Stomach (tissue), 4 donors: ENCODE measurements around the gene GLCCI1.

Source experiments
- EP300 ChIP-seq: sonication (generic); formaldehyde crosslinking; IDR thresholded peaks from one replicate; pipeline ENCODE4 v1.6.1; 2017; ENCODE audit warnings: antibody characterized with exemption
- TF ChIP-seq, protein P1 (sequence below), 7 experiments: fragments of 450-650 bp in 4 of 7; fragments of 200-600 bp in 3 of 7; sonication (generic) in 3 of 7; IDR thresholded peaks; one replicate each; pipeline ENCODE4 v1.5.1; 2016 to 2019; ENCODE audit warnings: antibody characterized with exemption in 7 of 7, control low read depth in 2 of 7, mild to moderate bottlenecking in 1 of 7

DNA sequence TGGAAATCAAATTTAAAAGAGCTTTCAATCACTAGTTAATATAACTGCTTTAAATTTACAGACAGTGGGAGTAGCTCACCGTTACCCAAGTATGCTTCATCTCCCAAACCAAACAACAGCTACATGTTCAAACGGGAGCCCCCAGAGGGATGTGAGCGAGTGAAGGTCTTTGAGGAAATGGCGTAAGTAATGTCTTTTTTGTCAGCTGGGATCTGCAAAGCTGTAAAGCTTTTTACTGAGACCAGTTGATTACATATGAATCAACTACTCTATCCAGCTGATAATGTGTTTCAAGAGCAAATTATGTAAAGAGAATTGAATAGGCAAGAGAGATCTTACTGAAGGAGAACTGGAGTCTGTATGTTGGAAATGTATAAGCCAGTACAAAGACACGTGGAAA, 116.2 kb downstream of the GLCCI1 start:
- TF ChIP-seq, protein P1, sequence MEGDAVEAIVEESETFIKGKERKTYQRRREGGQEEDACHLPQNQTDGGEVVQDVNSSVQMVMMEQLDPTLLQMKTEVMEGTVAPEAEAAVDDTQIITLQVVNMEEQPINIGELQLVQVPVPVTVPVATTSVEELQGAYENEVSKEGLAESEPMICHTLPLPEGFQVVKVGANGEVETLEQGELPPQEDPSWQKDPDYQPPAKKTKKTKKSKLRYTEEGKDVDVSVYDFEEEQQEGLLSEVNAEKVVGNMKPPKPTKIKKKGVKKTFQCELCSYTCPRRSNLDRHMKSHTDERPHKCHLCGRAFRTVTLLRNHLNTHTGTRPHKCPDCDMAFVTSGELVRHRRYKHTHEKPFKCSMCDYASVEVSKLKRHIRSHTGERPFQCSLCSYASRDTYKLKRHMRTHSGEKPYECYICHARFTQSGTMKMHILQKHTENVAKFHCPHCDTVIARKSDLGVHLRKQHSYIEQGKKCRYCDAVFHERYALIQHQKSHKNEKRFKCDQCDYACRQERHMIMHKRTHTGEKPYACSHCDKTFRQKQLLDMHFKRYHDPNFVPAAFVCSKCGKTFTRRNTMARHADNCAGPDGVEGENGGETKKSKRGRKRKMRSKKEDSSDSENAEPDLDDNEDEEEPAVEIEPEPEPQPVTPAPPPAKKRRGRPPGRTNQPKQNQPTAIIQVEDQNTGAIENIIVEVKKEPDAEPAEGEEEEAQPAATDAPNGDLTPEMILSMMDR (IDR thresholded peaks at IDR 0.05), result no peak
- TF ChIP-seq EP300, result no peak
